DMS153 treated with DMSO at 0.1 percent for 48 hours (cell line): ENCODE measurements around the gene ARL10.
"Not testable (repeated sequence)": the region's sequence is repeated elsewhere in the genome, so short reads cannot be mapped to it uniquely, and the experiment has no call there.

Source experiments
- DNase-seq: peaks from one replicate; lab custom pipeline; 2025; ENCODE audit not compliant: unreplicated experiment; lab: John Stamatoyannopoulos, UW

Gene ARL10

DNA sequence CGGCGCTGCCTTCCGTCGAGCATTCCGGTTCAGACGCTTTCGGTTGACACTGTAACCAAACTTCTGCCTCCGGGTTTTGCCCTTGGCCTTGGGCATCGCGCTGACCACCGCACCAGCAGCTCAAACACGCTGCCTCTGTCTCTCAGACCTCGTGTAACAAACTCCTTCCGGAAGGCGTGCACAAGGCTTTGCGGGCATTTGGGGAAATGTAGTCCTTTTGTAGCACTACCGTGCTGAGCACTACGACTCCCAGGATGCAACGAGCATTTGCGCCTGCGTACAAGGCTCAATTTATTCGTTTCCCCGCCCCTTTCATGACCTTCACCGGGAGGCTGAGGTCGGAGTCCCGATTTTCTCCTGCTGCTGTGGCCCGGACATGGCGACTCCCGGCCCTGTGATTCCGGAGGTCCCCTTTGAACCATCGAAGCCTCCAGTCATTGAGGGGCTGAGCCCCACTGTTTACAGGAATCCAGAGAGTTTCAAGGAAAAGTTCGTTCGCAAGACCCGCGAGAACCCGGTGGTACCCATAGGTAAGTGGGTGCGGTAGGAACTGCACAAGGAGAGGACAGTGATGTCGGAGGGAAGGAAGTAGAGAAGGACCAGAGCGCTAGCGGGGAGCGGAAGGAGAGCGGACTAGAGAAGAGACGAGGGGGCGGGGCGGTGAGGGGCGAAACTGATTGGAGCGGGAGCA, 23.3 kb downstream of the ARL10 start, which contains the start of the genes HIGD2A and NOP16:
TSS of gene HIGD2A (plus strand) at position 308 of the 691 bp plus-strand sequence. CDS start at position 377, 69 bp downstream.
TSS of gene NOP16 (minus strand) at position 155 of the 691 bp plus-strand sequence. CDS start at position 96, 59 bp downstream.
- DNase-seq: peak; percentile 89

GRCh38 chr5:176389135-176390123, 24.1 kb downstream of the ARL10 start:
- DNase-seq: no peak

- DNase-seq: no peak
Observed at GRCh38 chr5:176391479-176391878, 26.2 kb downstream of the ARL10 start.

- no peak for DNase-seq
Observed at GRCh38 chr5:176391999-176392398, 26.7 kb downstream of the ARL10 start.

GRCh38 chr5:176392526-176392925, 27.2 kb downstream of the ARL10 start:
- DNase-seq: no peak

DNA sequence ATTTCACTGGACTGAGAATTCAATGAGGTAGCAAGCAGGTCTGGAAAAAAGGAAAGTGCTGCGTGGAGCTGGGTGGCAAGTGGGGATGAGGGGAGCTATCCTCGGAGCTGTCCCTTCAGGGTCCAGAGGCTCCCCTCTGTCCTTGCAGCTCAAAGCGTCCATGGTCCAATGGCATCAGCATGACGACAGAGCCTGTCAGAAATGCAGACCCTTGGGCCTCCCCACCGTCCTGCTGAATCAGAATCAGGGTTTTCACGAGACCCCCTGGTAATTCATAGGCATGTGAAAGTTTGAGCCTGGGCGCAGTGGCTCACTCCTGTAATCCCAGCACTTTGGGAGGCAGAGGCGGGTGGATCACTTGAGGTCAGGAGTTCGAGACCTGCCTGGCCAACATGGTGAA, 28.8 kb downstream of the ARL10 start:
- DNase-seq: no peak

DNA sequence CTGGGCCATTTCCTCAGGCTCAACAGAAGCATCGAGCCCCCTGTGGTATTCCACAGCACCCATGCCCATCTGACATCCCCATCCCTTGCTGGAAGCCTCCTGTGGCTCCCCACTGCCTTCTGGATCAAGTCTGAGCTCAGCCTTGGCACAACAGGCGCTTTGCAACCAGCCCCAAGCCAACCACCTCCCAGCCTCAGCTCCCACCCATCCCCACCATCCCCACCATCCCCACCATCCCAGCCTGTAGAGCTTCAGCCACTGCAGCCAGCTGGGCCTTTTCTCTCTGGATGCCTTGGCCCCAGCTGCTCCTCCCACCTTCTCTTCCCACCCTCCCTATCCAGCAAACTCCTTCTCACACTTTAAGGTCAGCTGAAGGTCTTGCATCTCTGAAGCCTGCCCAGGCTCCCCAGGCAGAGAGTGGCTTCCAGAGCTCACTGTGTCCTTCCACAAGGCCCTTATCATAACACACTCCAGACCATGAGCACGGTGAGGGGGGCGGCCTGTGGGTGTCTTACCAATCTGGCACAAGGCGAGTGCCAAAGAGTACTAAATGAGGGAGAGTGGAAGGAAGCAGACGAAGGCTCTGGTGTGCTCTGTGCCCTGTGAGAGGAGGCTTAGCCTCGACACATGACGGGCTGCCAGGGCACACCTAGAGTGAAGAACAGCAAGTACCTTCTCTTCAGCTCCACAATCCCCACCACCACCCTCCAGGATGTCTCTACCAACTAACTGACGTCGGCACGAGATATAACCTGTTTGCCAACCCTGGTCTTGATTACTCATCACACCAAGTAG, 29.8 kb downstream of the ARL10 start:
- no peak for DNase-seq

- DNase-seq: no peak
Observed at GRCh38 chr5:176396330-176396729, 31.0 kb downstream of the ARL10 start.

GRCh38 chr5:176397736-176398420, 32.6 kb downstream of the ARL10 start:
- no peak for DNase-seq

DNA sequence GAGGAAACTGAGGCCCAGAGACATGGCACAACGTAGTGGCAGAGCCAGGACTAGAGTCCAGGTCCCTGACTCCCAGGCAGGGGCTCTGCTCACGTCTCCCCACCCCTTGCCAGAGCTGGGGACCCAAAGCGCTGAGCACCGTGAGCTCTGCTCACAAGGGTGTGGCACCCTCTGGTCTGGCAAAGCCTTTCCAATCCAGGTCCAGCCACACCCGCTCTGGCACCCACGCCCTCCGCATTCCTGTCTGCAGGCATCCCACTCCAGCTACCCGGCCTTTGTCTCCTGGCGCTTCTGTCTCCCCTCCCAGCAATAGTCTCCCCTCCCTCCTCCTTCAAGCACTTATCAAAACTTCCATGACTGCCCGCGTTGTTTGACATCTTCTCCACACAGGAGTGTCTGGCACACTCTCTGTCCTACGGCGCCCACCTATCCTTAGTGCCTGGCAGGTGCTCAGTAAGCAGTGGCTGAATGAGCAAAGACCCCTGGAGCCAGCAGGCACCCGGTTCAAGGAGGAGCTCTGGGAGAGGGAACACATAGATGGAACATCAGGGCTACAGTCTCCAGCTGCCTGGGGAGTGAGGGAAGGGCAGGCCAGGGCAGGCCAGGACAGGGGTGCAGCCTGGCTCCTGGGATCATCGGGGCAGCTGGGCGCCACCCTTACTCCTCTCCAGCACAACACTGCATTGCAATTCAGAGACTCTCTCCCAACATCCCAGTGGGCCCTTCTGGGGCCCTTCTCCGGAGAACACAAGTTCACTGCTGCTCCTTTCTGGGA, 35.3 kb downstream of the ARL10 start:
- DNase-seq: no peak

DNA sequence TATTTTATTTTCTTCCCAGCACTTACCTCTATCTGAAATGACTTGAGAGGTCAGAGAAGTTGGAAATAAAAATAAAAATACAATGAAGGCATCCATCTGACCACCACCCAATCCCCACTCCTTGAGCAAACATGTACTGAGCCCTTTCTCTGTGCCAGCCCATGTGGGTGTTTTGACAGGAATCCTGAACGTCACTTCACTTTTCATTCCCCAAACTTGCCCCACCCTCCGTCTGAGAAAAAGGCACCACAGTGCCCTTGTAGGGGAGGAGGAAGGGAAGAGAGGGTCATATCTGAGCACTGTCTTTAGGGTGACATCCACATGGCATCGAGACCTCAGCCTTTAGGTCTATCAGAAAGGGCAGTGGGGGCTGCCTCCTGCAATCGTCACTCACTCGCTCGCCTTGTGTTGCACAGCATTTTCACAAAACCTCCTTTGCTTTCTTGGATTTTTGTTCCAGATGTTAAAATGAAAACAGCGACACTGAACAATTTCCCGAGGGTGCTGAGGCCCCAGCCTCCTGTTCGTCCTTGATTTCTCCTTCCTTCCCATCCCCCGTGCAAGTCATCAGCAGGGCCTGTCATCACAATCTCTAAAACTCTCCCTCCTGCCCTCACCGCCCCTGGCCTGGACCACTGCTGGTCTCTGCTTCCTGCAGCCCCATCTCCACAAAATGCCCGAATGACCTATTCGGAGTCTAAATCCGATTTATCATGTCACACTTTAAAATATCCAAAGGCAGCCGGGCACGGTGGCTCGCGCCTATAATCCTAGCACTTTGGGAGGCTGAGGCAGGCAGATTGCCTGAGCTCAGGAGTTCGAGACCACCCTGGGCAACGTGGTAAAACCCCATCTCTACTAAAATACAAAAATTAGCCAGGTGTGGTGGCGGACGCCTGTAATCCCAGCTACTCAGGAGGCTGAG, 36.3 kb downstream of the ARL10 start:
- DNase-seq: no peak

DNA sequence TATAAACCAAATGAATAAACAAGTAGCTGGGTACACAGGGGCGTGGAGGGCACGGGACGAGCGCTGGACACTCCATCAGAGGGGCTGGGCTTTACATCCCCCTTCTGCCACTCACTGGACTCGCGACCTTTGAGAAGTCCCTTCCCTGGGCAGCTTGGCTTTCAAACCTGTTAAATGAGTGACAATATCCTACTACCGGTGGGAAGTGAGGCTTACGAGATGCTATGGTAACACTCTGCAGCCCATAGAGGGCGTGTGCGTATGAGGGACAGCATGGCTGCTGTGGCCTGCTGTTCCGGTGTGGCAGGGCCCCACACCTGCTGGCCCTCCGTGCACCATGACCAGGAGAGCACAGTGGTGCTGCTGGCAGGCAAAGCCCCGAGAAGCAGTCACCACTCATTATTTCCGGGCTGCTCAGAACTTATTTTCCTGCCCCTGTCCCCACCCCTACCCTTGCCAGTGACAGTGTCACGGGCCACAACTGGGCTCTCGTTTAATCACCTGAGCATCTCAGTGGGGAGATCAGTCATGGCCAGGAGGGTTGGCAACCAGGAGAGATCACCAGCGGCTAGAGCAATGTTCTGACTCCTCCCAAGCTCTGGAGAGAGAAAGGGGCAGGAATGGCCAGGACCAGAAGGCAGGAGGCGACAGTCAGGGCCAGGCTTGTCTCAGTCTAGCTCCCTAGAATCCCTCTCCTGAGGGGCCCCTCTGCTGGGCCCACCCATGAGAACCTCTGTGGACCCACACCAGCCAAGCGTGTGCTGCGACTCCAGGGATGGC, 40.6 kb downstream of the ARL10 start:
- DNase-seq: no peak

DNA sequence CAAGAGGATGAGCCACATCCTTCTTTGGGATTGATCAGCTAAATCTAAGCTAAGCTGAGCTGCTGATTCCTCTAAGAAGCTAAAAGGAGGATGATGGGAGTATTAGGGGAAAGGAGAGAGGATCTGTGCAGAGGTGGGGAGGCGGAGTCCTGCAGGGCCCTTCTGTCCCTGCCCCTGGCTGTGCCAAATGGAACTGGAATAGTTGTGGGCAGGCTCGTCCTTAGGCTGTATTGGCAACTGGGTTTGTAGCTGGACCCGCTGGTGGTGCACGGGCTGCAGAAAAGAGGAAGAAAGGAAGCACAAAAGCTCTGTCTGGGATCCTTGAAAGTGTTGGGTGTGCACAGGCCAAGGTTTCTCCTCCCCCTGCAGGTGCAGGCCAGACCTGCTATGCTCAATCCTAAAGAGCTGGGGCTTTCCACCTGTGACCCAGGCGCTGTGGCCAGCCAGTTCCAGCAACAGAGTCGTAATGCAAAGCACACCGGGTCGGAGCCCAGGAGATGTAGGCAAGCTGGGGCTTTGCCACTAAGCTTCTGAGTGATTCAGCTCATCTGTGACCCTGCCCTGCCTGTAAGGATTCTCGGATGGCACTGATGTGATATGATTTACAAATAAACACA, 41.3 kb downstream of the ARL10 start:
- no peak for DNase-seq

DNA sequence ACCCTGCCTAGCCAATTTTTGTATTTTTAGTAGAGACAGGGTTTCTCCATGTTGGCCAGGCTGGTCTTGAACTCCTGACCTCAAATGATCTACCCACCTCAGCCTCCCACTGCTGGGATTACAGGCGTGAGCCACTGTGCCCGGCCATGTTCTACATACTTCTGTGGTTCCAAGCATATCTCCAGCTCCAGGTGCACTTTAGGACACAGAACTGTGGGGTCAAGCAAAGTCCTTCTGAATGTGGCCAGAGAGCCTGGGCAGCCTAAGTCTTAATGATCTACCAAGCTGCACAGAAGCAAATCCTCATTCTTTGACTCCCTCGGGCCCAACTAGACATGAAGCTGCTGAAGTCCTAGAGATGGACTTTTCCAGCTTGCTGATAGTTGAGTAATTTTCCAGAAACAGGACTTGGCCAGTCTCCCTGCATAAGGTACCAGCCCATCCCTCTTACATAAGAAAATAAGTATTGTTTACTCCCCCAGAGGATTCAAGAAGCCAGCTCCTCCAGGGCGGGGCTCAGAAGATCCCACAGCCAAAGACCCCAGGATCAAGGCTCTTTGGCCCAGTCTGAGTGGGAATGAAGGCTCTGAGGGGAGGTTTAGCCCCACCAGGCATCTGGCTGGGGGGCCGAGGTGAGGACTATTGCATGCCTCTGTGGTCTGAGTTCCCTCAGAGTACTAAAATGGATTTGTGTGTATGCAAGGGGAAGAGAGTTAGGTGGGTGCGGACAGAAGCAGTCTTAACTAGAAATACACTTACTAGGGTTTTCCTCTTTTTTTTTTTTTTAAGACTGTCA, 42.4 kb downstream of the ARL10 start:
- no peak for DNase-seq

- not testable (repeated sequence) for DNase-seq
Observed at GRCh38 chr5:176408252-176408573, 42.9 kb downstream of the ARL10 start.

- no peak for DNase-seq
Observed at GRCh38 chr5:176408590-176408989, 43.3 kb downstream of the ARL10 start.

GRCh38 chr5:176409765-176410164, 44.5 kb downstream of the ARL10 start:
- DNase-seq: no peak
